GM12801 (cell line): ENCODE measurements around the gene NARS2.

ENCODE experiments used
- CTCF ChIP-seq: IDR thresholded peaks from one replicate; pipeline ENCODE4 v1.5.1; 2011; ENCODE audit warnings: control low read depth; ENCODE audit not compliant: insufficient read length; ENCODE audit errors: extremely low read depth

The NARS2 gene

DNA sequence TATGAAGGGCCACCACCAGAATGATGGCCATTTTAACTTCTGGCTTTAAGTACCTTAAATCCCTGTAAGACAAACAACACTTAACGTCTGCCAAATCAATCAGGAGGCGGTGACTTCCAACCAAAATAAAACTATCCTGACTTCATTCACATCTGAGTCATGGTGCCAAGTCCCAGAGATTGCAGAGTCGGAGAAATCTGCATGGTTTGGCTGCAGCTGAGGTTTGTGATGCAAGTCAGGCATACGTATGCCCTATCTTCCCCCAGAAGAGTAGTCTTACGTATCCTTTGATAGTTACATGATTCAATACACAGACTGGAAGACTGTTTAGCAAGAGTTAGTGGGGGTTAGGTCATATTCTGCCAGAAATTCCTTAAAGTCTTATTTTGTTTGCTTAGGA lies 155.3 kb downstream of the NARS2 start:
- no peak for TF ChIP-seq CTCF

- no peak for TF ChIP-seq CTCF
These were observed 156.0 kb downstream of the NARS2 start for GRCh38 chr11:78418584-78419211.

DNA sequence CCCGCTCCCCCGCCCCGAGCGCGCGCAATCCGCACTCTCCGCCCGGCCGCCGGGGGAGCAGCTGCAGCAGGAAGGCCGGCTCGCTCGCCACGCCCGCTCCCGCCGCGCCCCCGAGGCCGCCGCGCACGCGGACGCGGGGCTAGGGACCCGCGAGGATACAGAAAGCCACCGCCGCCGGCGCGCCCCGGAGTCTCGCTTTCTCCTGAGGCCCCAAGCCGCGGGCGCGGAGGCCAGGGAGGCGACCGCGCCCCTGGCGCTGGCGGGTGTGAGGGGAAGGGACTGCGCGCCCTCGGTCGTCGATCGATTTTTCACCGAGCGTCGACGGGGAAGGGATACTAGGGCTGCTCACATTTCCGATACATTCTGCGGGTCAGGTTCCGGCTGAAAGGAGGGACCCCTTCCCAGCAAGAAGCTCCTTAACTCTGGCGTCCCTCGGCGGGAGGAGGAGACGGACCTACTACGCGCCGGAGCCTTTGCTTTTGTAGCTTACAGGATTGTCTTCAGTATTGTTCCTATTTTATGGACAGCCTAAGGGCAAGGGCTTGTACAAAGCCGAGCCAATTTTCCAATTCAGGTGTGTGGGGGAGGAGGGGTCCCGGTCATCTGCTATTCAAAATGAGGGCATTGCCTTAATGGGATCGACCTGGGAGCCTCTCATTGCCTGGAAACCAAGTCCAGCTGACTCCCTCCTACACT lies 156.6 kb downstream of the NARS2 start:
- no peak for TF ChIP-seq CTCF

DNA sequence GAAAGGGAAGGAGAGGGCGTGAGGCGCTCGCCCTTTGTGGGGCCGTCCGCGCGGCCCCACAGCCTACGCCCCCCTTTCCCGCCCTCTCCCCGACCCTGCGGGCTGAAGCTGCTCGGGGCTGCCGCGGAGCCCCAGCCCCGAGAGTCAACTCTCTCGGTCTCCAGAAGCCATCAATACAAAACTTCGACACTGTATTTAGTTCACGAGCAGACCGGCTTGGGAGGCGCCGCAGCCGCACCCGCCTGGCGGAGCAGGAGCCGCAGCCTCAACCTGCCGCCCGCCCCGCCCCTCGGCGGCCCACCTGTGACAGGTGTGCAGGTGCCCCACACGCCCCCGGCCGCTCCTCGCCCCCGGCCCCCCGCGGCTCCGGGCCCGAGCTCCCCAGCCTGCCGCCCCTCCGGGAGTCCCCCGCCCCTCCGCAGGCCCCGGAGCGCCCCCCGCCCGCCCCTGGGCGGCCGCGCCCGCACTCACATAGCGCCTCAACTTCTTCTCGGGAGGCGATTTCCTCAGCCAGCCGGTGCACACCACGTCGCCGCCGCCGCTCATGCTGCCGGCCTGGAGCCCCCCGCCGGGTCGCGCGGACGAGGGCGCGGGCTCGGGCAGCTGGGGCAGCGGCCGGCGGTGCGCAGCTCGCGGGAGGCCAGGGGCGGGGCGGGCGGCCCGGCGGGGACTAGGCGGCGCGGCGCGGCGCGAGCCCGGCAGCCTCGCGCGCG lies 157.3 kb downstream of the NARS2 start, which contains the start of gene GAB2:
GAB2 (minus strand) TSS at position 646 of the 713 bp plus-strand sequence; CDS start at position 546, 100 bp downstream.
- TF ChIP-seq CTCF: no peak

GRCh38 chr11:78416285-78417174 lies 158.1 kb downstream of the NARS2 start:
- TF ChIP-seq CTCF: no peak

GRCh38 chr11:78415338-78415737 lies 159.3 kb downstream of the NARS2 start:
- TF ChIP-seq CTCF: no peak
